ENCODE results near the gene ATXN10. TPM values are rescaled to one million over a fixed set of nuclear protein-coding genes. Genes with fewer than 3 reads are reported as not detected.

The ATXN10 gene
- total RNA-seq, 2 experiments from 2014 or later, result 114 to 121 TPM

DNA sequence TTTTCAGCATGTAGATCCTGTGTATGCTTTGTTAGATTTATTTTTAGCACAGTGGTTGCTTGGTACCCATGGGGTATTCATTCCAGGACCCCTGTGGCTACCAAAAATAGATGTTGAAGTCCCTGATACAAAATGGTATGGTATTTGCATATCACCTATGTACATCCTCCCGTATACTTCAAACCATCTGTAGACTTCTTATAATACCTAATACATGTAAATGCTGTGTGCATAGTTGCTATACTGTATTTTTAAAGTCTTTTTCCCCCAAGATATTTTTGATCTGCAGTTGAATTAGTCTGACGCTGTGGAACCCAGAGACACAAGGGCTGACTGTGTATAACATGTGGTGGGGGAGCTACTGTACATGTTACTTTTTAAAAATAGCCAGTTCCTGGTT is 101.1 kb downstream of the ATXN10 start:
- H3K4me1 Mint-ChIP-seq (ENCODE audit: low read depth), result peaks cover 4% of the 10 kb centered on the region
- no peak for DNase-seq
- H3K27ac Mint-ChIP-seq, result no peak overlapping the region
- H3K4me3 Mint-ChIP-seq, result no peak overlapping the region
- intact Hi-C loops (cut with micrococcal nuclease), result no loop called here
- ChIA-PET POLR2A (no interaction called here), CTCF (interaction anchor here (0.9 kb wide), 1 partner anchor 9 kb away, joined by 4 read pairs; no protein-coding TSS in a partner anchor)
- no peaks in the 10 kb centered on the region for H3K27me3 Mint-ChIP-seq
- H3K9me3 Mint-ChIP-seq, result no peaks in the 10 kb centered on the region
- peaks cover 21% of the 10 kb centered on the region for H3K36me3 Mint-ChIP-seq (ENCODE audit: low read depth)
- ATAC-seq, result no peak
- TF ChIP-seq, protein P1, sequence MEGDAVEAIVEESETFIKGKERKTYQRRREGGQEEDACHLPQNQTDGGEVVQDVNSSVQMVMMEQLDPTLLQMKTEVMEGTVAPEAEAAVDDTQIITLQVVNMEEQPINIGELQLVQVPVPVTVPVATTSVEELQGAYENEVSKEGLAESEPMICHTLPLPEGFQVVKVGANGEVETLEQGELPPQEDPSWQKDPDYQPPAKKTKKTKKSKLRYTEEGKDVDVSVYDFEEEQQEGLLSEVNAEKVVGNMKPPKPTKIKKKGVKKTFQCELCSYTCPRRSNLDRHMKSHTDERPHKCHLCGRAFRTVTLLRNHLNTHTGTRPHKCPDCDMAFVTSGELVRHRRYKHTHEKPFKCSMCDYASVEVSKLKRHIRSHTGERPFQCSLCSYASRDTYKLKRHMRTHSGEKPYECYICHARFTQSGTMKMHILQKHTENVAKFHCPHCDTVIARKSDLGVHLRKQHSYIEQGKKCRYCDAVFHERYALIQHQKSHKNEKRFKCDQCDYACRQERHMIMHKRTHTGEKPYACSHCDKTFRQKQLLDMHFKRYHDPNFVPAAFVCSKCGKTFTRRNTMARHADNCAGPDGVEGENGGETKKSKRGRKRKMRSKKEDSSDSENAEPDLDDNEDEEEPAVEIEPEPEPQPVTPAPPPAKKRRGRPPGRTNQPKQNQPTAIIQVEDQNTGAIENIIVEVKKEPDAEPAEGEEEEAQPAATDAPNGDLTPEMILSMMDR (IDR thresholded peaks at IDR 0.05), result no peak

DNA sequence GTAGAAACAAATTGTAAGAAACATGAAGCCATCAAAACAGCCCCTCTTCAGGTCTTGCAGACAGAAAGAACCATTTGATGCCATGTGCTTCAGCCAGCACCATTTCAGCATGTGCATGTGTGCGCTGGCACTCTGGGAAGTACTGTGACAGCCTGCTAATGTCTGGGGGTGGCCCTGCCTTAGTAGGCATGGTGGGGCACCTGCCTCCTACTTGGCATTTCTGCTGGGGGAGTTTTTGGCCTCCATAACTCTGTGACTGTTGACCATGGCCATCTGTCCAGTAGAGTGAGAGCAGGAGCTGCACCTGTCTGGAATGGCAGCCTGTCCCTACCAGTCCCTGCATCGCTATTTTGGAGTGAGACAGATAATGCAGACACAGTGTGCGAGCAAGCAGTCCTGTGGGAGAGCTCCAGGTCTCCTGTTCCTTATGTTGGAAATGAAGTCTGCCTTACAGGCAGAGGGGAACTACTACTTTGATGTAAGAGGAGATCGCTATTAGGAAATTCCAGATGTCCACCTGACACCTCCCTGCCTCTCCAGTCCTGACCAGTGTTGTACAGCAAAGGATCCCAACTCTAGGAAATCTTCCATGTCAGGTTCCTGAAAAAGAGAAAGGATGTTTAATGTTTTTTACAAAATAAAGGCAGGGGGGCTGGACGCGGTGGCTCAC is 102.5 kb downstream of the ATXN10 start:
- ChIA-PET CTCF (no interaction called here), POLR2A (no interaction called here)
- no peak for DNase-seq
- Mint-ChIP-seq H3K4me3 (no peak overlapping the region), H3K27ac (no peak overlapping the region), H3K27me3 (no peaks in the 10 kb centered on the region), H3K36me3 (ENCODE audit: low read depth) (peaks cover 25% of the 10 kb centered on the region), H3K4me1 (ENCODE audit: low read depth) (peaks cover 4% of the 10 kb centered on the region), H3K9me3 (no peaks in the 10 kb centered on the region)
- TF ChIP-seq, protein P1 (IDR thresholded peaks at IDR 0.05), result no peak
- no peak for ATAC-seq
- intact Hi-C loops (cut with micrococcal nuclease), result no loop called here

DNA sequence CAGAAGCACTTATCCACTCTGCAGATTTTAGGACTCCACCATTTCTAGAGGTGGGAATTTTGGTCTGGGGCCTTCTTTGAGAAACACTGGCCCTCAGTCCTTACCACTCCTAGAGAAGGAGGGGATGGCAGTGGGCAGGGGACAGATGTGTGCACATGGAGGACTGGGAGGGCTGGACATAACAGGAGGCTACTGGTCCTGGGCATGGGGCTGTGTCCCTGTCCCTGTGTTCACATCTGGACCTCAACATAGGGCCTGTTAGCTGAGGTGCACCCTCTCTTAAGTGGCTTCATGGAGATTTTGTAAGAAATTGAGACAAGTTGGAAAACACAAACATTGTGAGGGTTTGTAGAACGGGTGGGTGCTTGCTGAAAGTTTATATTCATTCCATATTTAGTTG is 103.4 kb downstream of the ATXN10 start:
- no peak for ATAC-seq

DNA sequence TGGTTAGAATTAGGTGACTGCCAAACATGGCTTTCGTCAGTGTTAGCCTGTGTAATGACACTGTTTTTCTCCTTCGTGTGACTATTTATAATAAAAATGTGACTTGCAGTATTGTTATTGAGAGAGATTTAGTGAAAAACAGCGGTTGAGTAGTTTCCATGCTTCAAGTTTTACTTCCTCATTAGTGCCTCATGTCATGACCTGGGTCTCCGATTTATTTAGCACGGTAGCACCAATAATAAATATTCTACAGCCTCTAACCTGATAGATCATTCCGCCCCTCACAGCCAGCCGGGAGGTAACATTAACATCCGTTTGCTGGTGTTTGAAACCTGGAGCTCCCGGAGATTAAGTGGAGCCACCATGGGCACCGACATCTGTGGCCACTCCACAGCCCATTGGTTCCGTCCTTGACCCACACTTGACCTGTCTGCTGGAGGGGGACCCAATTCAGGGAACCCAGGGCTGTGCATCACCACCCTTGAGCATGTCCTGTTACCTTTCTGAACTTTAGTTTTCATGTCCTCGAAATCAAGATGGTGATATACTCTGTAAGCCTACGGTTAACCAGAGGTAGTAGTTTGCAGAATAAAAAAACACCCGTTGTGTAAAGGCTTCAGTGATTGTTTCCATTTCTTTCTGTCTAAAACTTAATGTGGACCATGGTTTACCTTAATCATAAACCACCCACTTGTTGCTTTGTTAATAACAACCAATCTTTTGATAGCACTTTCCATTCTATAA is 104.1 kb downstream of the ATXN10 start:
- Mint-ChIP-seq H3K4me1 (ENCODE audit: low read depth) (peaks cover 4% of the 10 kb centered on the region), H3K9me3 (no peaks in the 10 kb centered on the region), H3K27me3 (no peaks in the 10 kb centered on the region), H3K4me3 (no peak overlapping the region), H3K36me3 (ENCODE audit: low read depth) (peaks cover 18% of the 10 kb centered on the region), H3K27ac (no peak overlapping the region)
- no peak for ATAC-seq
- TF ChIP-seq, protein P1 (IDR thresholded peaks at IDR 0.05), result no peak
- intact Hi-C loops (cut with micrococcal nuclease), result no loop called here
- DNase-seq, result no peak
- ChIA-PET POLR2A (no interaction called here), CTCF (no interaction called here)

More for the DNA sequence above, 103.4 kb downstream of the ATXN10 start:
- TF ChIP-seq, protein P1 (IDR thresholded peaks at IDR 0.05), result no peak
- intact Hi-C loops (cut with micrococcal nuclease), result no loop called here
- Mint-ChIP-seq H3K27ac (no peak overlapping the region), H3K27me3 (no peaks in the 10 kb centered on the region), H3K4me3 (no peak overlapping the region), H3K9me3 (no peaks in the 10 kb centered on the region), H3K4me1 (ENCODE audit: low read depth) (peaks cover 4% of the 10 kb centered on the region), H3K36me3 (ENCODE audit: low read depth) (peaks cover 24% of the 10 kb centered on the region)
- POLR2A ChIA-PET, result no interaction called here
- no peak for DNase-seq
- CTCF ChIA-PET, result no interaction called here

DNA sequence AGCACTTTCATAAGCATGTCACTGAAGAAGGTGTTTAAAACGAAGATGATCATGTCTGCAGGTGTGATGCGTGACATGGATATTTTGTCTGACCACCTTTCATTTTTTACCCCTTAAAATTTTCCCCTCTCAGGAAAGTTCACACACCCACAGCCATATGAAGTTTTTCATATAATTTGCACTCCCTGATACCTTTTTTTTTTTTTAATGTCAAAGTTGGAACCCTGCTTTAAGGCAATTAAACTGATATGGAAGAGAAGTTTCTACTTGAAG is 104.6 kb downstream of the ATXN10 start:
- CTCF ChIA-PET, result interaction anchor here (0.8 kb wide), 1 partner anchor 198 kb away, joined by 3 read pairs; no protein-coding TSS in a partner anchor
- Mint-ChIP-seq H3K27ac (no peak overlapping the region), H3K4me1 (ENCODE audit: low read depth) (peaks cover 4% of the 10 kb centered on the region), H3K4me3 (no peak overlapping the region), H3K27me3 (no peaks in the 10 kb centered on the region), H3K36me3 (ENCODE audit: low read depth) (peaks cover 13% of the 10 kb centered on the region), H3K9me3 (no peaks in the 10 kb centered on the region)
- DNase-seq, result no peak
- no peak for ATAC-seq
- intact Hi-C loops (cut with micrococcal nuclease), result no loop called here
- POLR2A ChIA-PET, result no interaction called here
- TF ChIP-seq, protein P1 (IDR thresholded peaks at IDR 0.05), result no peak

Measured in activated CD8-positive, alpha-beta T cell treated with anti-CD3 and anti-CD28 coated beads for 36 hours (primary cell).